GM04504 (cell line): ENCODE measurements around the gene KITLG.
"Not testable (repeated sequence)": the region's sequence is repeated elsewhere in the genome, so short reads cannot be mapped to it uniquely, and the experiment has no call there.

Source experiments
- DNase-seq: peaks from one replicate; pipeline ENCODE4 v3.0.0-alpha.2; 2012; ENCODE audit warnings: low read depth

KITLG gene

GRCh38 chr12:88580051-88580871, at the start of gene KITLG:
KITLG (minus strand) TSS chr12:88580471; CDS start chr12:88580278, 193 bp downstream.
- DNase-seq, result peak; percentile 76

GRCh38 chr12:88628856-88629509, 48.7 kb upstream of the KITLG start:
- no peak for DNase-seq

GRCh38 chr12:88628035-88628434, 47.8 kb upstream of the KITLG start:
- DNase-seq, result not testable (repeated sequence)

DNA sequence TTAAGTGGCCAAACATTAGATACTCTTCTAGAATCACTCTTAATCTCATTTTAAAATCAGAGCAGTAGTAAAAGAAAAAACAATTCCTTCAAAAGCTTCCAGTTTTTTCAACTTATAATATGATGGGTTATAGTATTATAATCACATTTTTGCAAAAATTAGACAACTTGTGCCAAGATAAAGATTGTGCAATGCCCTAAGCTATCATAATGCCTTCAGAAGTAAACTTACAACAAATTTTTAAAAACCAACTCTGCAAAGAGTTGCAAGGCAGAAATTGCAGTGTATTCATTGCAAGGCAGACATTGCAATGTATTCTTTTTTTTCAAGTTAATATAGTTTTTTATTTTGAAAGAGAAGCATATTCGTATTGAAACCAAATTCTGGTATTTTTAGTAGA, 47.2 kb upstream of the KITLG start:
- DNase-seq, result no peak

- DNase-seq, result no peak
These were observed 45.1 kb upstream of the KITLG start for GRCh38 chr12:88625356-88625755.

GRCh38 chr12:88624911-88625310, 44.6 kb upstream of the KITLG start:
- no peak for DNase-seq

- DNase-seq, result no peak
These were observed 43.7 kb upstream of the KITLG start for GRCh38 chr12:88623777-88624548.

DNA sequence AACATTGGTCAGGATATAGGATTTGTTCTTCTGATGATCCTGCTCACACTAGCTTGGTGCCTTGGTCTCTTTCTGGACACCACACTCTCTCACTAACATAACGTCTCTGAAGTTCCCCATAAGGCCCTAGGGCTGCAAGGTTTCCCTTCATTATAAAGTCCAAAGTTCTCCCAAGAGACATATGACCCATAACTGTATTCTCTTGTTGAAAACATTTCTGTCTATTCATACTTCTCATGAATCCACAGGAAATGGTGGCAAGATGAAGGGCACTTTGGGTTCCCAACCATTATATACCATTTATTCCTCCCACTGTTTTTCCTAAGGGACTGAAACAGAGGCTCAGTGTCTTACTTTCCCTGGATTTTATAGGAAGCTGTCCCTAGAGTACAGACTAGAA, 37.1 kb upstream of the KITLG start:
- DNase-seq, result no peak

GRCh38 chr12:88615490-88615889, 35.2 kb upstream of the KITLG start:
- DNase-seq, result no peak

DNA sequence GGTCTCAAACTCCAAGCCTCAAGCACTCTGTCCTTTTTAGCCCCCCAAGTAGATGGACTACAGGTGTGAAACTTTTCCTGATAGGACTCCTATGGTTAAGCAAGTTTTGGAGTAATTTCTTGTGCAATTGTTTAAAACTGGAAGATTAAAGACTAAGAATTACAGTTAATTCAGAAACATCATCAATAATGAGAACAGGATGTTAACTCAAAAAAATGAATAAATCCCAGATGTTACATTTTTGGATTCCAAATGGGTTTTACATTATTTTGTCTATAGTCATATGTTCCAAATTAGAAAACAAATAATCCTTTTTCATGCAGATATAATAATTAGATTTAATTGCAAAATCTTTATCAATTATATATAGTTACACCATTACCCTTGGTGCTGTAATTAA, 24.4 kb upstream of the KITLG start:
- no peak for DNase-seq

GRCh38 chr12:88600272-88600671, 20.0 kb upstream of the KITLG start:
- DNase-seq, result no peak

DNA sequence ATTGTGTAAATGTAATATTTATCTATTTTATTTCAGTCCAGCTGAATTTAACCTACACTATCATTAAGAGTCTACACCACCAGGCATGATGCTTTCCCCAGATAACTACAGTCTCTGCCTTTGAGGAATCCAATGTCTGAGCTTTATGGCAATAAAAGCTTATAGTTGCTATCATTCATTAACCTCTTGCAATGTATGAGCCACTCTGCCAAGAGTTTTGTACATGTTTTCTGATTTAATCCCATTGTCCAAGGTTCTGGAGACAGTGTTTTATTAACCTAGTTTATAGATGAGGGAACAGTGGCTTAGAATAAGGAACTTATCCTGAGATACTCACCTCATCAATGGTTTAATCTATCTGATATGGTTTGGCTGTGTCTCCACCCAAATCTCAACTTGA, 17.1 kb upstream of the KITLG start:
- DNase-seq, result no peak

GRCh38 chr12:88595697-88596096, 15.4 kb upstream of the KITLG start:
- DNase-seq, result no peak

GRCh38 chr12:88594780-88595179, 14.5 kb upstream of the KITLG start:
- DNase-seq, result no peak

- no peak for DNase-seq
These were observed 11.1 kb upstream of the KITLG start for GRCh38 chr12:88591343-88591742.

- DNase-seq, result no peak
These were observed 10.6 kb upstream of the KITLG start for GRCh38 chr12:88590851-88591250.

DNA sequence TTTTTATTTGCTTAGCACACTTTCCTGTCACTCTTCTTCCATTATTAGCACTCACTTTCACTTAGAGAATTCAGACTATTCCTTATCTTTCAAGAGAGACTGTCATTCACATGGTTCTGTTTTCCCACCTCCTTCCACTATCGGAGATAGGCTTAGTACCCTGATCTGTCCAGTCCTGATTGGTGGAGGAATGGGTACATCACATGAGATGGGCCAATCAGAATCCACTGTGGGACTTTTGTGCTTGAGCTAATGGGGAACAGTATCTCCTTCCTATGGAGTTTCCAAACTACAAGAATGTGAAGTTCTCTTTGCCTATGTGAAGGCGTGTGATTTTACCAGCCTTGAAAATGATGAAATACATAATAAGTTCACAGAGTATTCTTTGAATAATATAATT, 4.8 kb upstream of the KITLG start:
- no peak for DNase-seq

DNA sequence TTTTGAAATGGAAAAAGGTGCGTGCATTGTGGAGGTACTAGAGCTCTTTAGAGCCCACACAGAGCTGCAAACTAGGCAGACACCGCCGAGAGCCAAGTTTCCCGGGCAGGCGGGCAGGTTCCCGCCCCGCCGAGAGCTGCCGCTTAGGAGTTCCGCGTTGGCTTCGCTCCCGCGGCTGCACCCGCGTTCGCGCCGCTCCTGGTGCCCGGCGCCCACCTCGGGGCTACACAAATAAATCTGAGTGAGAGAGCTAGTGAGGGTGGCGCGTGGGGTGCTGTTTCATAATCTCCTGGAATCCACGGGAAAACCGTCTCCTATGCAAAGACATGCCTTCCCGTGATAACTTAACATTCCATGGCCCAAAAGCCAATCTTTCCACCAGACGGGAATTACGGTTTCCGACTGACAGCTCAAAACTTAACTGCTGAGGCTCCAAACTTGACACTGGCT, 645 bp downstream of the KITLG start:
- no peak for DNase-seq

DNA sequence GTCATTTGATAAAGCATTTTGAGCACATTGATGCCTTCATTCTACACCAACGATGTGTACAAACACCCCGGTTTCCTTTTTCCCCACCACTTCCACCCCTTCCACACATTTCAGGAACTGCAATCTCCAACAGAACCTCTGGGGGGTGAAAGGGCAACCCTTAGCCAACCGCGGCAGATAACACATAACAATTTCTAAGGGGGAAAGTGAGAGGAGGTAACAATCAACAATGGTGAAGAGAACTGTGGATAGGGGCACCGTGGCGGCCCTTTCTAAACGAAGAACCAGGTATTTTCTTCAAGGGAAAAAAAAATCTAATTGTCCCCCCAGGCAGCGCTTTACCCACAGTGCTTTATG, 1.1 kb downstream of the KITLG start:
- DNase-seq, result no peak

GRCh38 chr12:88578276-88579160, 1.8 kb downstream of the KITLG start:
- DNase-seq, result no peak

DNA sequence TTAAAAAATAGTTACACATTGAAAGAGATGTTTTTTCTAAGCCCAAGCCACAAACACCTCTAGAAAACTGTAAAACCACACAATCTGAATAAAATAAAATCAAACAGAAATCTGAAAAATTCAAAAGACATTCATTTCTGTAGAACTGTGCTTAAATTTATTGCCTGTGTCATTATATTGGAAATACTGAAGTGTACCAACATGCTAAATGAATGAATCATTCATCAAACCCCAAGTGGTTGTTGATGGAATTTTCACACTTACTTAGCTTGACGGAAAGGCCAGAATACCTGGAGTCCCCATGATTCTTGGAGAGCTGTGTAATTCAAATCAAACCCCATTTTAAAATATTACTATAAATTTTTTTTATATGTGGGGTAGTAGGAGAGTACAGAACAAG, 2.7 kb downstream of the KITLG start:
- no peak for DNase-seq

- no peak for DNase-seq
These were observed 3.4 kb downstream of the KITLG start for GRCh38 chr12:88576866-88577265.
